Measurements from ENCODE around the gene FREM2.

FREM2 gene

DNA sequence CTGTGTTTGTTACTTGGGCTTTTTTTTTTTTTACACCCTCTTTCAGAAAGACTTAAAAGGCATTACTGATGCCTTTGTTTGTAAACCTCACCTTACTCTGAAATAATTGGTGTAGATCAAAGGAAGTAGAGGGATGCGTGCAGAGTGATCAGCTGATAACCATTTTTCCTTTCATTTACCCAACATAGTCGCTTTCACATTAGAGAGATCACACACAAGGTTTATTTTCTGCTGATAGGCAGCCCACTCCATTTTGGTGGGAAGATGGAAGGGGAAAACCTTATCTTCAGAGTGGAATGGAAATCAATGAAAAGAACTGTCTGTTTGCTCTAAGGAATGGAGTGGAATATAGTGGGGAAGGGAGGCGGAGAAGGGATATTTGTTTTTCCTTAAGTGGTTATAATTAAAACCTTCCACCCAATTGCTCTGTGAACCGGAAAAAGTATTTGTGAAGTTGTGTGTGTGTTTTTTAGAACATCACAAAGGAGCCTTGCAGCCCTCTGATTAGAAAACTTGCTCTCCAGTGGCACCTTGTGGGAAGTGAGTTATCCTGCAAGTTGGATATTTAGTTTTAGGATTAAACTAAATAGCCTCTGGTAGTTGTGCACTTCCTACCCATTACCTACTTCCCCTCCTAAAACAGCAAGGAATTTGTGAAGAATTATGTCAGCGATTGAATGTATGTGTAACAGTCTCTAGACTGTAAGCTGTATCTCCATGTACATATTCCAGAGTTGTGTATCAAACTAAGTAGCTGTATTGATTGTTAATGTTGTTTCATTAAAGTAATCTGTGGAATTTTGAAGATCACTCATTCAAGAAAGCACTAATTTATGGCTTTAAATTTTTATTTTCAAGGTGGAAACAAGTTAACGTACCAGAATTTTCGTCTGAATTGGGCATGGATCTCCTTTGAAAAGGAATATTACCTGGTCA is 76.8 kb downstream of the FREM2 start:
- DNase-seq: no peak

DNA sequence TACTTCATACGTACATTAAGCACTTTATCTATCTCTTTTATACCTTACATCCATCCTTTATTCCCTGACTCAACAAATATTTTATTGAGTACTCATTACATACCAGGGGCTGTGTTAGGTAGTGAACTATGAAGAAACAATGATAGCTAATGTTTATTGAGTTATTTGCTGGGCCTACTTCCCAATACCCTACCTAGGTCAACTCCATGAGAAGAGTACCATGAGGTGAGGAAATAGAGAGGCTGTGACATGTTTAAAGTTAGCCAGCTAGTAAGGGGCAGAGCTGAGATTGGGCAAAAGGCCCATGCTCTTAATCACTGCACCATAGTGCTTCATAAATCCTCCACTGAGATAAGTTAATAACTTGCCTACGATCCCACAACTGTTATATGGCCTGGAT is 79.9 kb downstream of the FREM2 start:
- DNase-seq: no peak

DNA sequence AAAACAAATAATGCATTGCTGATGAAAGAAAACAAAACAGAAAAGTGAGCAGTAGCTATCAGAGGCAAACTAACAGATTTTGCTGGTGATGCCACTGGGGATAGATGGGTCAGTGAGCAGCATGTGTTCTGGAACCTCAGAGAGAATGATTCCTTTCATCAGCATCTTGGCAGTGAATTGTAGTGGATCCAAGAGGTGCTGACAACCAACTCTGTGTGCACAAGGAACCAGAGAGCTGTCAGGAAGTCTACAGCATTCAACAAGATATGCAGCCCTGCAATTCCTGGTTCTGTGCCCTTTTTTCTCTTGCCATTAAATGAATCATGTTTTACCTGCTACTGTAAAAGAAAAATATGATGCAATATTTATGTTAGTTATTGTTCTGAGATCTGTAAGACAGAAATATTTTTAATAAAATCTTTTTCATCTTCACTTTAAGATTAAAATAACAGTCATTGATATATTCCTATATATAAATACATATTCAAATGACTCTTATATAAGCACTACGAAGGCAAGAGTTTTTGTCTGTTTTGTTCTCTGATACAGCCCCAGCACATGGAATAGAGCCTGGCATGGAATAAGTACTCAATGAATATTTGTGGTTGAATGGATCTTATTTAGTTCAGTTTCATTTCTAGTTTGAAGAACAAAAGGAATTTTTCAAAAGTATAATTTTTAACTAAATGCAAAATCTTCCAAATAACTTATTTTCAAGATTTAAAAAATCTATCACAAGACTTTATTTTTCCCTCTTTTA is 80.8 kb downstream of the FREM2 start:
- DNase-seq: no peak

DNA sequence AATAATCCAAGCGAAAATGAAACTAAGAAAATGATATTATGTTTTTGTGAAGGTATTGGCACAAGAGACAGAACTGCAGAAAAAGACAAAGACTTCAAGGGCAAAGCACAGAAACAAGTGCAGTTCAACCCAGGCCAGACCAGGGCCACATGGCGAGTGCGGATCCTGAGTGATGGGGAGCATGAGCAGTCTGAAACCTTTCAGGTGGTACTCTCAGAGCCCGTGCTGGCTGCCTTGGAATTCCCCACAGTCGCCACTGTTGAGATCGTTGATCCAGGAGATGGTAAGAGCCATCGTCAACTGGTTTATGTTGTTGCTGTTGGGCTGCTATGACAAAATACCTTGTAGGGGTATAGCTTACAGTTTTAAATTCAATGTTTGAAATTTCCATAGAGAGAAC is 82.6 kb downstream of the FREM2 start:
- no peak for DNase-seq

DNA sequence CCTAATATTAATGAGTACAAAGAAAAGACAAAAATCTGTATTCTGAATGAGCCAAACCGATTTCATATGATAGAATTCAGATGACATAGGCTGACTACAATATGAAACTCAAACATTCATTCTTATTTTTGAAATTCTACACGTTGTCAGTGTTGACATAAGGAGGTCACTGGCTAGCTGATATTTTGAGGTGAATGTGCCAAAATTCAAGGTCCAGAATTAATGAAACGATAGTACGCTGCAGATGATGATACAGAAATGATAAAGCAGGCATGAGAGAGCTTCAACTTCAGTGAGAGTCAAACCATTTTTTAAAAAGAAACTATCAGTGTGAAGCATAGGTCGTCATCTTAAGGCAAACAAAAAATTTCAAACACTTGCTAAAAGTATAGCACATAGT is 88.2 kb downstream of the FREM2 start:
- DNase-seq: no peak

DNA sequence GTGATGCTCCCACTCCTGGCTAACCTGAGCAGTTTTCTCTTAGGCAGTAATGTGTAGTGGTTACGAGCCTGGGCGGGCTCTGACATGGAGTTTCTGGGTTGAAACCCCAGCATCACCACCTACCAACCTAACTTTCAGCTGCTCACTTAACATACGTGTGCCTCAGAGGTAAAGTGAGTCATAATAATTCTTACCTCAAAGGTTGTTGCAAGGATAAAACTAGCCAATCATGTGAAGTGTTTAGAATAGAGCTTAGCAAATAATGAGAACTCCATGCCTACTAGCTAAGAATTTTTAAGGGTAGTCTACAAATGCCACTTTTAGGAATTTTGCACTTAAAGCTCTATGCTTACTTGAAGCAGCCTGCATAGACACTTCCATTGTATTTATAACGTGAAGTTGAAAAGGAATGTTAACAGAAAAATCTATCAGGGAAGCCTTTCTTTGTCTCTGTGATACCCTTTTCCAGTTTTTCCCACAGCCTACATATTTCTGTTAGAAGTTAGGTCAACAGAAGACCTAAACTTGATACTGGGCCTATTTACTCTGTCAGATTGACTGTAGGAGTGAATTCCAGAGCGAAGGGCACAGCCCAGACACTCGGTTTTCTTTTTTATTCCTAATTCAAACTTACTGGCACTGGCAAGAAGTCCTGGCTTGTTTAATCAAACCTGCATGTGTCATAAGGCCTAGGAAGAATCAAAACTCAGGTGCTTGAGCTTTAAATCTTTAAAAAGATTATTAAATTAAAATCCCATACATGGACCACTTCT is 90.7 kb downstream of the FREM2 start:
- DNase-seq: no peak

DNA sequence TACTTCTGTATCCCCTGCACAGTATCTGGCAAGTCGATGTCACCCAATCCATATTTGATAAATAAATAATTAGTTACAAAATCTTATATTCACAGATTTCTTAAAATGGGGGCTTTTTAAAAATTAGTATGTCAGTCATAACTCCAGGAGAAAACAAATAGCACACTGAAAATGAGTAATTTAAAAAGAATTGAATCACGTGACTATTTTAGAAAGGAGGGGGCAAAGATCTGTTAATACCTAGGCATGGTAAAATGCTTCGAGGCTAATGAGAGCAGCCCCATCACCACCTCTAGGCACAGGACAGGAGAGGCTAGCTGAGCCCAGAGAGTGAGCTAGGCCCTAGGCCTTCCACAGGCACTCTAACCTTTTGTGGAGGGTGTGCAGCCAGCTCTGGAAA is 94.7 kb downstream of the FREM2 start:
- DNase-seq: no peak

DNA sequence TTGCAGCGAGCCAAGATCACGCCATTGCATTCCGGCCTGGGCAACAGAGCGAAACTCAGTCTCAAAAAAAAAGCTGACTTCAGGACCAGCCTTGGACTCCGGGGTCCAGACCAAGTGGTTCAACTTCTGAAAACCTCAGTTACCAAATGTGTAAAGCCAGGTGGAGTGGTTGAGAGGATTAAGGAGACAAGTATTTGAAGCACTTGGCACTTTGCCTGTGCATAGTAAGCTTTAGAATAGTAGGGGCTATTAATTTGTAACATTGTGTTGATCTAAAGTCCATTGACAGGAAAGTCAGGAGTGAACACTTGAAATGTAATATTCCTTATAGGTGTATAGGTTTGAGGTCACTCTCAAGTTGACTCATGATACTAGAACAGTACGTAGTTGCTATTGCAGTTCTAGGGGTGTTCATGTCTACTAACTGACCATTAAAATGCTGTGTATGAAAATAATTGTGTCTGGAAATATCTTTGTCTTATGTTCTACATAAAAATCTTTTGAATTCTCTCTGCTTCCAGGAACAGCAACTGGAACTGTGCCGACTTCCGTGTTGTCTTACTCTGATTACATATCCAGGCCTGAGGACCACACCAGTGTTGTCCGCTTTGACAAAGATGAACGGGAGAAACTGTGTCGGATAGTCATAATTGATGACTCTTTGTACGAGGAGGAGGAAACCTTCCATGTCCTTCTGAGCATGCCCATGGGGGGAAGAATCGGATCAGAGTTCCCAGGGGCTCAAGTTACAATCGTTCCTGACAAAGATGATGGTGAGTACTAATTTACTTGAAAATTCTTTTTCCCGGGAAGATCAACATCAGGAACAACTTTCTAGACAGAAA is 97.4 kb downstream of the FREM2 start:
- no peak for DNase-seq

DNA sequence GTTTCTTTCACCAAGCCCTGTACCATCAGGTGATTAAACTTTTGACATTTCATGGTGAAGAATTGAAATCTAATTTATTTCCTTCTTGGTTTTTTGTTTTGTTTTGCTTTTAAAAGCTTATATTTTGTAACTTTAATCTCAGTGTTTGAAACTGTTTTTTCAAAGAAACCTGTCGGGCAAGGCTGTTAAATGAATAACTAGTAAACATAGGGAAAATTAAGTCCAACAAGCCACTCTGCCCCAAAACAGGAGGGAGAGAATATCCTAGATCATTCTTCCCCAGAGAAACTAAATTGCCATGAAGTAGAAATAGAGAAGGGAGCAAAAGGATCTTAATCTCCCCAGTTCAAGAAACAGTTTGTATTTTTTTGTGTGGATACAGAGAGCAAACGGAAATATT is 98.2 kb downstream of the FREM2 start:
- DNase-seq: no peak

DNA sequence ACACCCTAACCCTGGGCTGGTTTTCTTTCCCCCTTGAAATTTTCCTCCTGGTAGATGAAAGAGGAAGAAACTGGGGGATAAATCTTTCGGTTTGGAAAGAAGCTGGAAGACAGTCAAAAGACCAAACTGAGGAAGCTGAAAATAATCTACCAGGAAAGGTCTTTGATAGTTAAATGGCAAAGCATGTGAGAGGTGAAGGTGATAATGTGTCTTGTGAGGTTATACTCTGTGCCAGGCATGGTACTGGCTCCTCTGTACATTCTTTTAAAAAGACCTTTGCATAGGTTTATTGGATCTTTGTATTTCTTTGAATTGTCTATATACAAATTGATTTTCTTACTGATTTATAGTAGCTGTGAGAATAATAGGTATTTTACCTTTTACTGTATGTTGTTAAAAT is 98.6 kb downstream of the FREM2 start:
- DNase-seq: no peak

DNA sequence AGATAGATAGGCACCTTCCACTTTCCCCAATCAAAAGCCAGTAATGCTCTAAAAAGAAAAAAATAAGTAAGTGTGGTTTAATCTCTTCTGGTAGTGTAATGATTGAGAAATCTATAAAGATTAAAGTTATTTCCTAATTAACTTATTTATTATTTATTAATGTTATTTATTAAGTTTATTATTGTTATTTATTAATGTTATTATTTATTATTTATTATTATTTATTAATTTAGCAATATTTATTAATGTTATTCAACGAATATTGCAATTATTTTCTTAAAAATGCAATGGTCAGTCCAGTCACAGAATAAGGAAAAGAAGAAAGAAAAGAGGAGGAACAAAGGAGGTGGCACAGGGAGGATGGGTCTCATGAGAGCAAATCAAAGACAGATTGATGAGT is 100.7 kb downstream of the FREM2 start:
- DNase-seq: no peak

DNA sequence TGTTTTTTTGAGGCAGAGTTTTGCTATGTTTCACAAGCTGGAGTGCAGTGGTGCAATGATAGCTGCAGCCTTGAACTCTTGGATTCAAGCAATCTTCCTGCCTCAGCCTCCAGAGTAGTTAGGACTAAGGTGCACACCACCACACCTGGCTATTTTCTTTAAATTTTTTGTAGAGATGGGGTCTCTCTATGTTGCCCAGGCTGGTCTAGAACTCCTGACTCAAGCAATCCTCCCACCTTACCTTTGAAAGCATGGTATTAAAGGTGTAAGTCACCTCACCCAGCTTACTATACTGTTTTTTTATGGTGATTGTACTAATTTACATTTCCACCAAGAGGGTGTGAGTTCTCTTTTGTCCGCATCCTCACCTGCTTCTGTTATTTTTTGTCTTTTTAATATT is 110.0 kb downstream of the FREM2 start:
- DNase-seq: no peak

DNA sequence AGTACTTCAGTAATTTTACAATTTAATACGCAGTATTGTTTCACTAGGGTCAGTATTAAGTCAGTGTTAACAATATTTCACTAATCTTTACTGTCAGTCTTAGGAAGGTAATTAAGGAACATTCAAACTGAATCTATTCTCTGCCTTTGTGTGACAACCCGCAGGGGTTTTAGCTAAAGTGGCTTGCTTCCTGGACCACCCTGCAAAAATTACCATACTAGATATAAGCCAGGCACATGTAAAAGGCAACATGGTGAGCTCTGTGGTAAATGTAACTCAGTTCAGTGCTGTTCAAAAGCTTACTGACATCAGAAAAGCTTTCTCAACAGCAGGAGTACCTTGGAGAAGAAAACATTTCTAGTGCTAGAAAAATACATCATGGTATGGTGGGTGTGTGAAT is 116.7 kb downstream of the FREM2 start:
- DNase-seq: no peak

DNA sequence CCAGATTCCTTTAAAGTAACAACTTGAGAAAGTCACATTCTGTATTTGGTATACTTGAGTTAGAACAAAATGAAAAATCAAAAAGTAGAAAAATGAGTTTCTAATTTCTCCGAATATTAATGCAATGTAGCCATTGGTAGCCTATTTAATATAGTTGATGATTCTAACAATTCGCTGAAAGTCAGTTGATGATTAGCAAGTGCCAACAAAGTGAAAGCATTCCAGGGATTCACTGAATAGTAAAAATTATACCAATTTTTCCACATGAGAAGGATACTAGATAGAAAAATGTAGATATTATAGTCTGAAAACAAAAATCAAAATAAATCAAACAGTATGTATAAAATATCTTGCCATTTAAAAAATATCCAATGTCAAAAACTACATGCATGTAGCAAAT is 117.2 kb downstream of the FREM2 start:
- DNase-seq: no peak

DNA sequence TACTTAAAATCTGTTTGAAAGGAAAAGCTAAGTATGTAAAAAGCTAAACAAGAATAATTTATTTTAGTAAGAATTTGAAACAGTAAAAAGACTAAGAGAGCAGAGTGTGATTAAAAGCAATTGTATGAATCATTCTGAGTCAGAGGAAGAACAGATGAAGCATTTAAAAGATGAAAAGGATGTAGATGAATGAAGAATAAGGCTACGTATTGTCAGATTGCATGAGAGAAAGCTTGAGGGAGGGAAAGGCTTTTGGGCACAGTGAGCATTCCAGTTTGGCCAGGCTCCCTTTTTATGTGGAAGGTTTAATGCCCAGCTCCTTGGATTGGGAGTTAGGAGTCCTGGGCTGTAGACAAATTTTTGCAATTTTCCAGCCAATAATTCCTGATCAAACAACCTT is 117.7 kb downstream of the FREM2 start:
- no peak for DNase-seq

DNA sequence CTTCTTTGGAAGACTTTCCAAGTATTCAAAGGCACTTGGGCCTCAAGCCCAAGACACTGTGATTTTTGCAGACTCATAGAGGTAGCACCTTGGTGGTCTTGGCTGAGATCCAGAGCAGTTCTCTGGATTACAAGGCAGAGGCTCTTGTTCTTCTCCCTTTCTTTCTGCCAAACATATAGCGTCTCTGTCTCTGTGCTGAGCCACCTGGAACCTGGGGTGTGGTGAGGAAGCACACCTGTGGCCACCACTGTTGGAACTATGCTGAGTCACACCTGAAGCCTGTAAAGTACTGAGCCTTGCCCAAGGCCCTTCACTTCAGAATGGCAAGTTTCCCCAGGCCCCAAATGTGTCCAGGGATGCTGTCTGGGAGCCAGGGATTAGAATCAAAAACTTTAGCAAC is 127.5 kb downstream of the FREM2 start:
- no peak for DNase-seq

DNA sequence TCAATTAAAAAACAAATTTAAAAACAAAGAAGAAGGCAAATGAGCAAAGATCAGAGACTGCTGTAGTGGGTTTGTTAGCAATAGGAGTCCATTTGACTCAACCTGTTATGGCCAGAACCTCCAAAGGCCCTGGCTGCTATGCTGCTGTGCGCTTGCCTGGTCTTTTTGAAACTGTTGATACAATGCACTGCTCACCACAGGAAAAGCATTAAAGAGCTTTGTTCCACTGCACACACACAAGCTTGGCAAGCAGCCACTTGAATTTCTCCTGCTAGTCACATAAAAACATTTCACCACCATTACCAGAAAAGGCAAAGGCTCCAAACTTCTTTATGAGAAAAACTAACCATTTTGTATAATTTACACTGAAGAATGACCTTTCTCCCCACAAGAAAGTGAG is 132.2 kb downstream of the FREM2 start:
- DNase-seq: no peak

DNA sequence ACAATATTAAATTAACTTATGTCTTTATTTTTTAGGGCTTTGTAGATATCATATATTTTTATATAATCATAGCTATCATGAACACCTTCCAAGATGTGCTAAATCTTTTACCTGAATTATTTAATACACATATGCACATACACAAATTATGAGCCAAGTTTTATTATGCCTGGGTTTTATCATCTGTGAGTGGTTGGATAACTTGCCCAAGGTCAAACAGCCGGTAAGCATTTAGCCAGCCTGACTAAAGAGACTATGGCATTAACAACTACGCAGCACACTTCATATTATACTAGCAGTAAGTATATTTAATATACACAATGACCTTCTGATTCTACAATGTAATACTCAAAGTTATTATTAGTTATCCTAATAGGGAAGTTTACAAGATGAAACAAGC is 132.7 kb downstream of the FREM2 start:
- DNase-seq: no peak

DNA sequence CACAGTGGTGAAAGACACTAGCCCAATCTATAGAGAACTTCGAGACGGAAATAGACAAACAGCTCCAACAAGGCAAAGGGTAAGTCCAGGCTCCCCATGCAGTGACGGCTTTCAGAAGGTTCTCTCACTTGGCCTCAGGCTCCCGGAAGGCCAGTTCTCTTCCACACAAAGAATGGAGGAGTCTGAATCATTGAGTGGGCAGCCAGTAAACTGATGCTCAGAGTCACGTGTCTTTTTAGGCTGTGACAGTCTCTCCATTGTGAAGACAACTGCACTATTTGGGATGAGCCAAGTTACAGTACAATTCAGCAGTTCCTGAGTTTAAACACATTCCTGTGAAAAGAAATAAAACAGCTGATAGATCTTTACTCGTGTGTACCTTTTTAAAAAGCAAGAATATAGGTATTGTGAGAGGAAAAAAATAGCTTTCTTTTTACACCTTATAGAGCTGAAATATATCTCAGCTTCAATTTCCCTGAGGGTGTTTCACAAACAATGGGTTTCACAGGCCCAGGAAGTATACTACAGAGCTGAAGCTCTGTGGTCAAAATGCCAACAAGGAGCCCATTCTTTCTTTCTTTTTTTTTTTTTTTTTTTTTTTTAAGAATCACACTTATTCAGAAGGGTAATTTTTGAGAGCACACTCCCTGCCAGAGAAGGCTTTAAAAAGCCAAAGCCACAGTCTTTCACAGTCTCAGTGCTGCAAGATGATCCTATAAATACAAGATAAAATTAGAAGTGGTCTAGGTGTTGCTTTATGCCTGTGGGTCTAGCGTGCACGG is 135.1 kb downstream of the FREM2 start:
- DNase-seq: no peak

DNA sequence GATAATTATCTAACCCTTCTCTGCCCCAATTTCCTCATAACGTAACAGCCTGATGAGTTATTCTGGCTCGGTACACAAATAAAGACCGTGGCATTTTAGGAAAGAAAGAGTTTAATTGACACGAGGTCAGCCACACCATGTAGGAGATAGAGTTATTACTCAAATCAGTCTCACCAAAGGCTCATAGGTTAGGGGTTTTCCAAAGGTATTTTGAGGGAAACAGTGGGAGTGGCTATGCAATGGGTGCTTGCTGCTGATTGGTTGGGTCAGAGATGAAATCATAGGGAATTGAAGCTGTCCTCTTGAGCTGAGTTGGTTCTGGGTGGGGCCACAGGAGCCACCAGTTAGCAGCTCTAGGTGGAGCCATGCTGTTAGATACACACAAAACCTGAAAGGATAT is 137.5 kb downstream of the FREM2 start:
- no peak for DNase-seq

DNA sequence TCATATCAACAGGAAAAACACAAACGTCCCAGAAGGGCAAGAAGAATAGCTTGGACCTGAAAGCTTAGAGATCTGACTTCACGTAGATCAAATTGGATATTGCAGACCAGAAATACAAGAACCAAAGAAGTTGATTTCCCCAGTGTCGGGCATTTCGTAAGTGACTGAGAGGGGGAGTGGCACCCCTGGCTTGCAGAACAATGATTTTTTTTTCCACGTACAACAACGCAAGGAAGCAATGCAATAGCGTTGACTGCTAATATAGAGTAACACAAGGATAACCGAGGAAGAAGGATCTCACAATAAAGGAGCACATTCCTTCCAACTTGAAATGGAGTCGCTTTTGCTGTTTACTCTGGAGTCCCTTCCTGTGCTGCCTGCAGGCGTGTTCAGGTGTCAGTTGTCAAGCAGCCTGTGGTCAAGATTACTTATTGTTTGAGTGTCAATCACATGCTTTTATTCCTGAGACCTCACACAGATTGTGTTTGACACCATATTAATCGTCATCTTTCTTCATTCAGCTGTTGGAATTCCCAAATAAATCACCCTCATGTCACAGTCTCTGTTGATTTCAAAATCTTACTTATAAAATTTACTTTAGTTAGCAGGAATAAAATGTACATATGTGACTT is 139.4 kb downstream of the FREM2 start:
- DNase-seq: no peak
